Testis (tissue), 2 donors: ENCODE measurements around the gene LYPD6B.

Source experiments
- POLR2A ChIP-seq: fragments of 450-650 bp; IDR thresholded peaks from one replicate; pipeline ENCODE4 v1.6.1; 2017; ENCODE audit warnings: antibody characterized with exemption, mild to moderate bottlenecking, moderate library complexity
- TF ChIP-seq, protein P1 (sequence below), 3 experiments: fragments of 450-650 bp in 2 of 3; fragments of 200-600 bp in 1 of 3; sonication (generic) in 1 of 3; IDR thresholded peaks; one replicate each; pipeline ENCODE4 v1.5.1; 2016 to 2019; ENCODE audit warnings: antibody characterized with exemption in 3 of 3, mild to moderate bottlenecking in 2 of 3, moderate library complexity in 1 of 3

- TF ChIP-seq, protein P1, sequence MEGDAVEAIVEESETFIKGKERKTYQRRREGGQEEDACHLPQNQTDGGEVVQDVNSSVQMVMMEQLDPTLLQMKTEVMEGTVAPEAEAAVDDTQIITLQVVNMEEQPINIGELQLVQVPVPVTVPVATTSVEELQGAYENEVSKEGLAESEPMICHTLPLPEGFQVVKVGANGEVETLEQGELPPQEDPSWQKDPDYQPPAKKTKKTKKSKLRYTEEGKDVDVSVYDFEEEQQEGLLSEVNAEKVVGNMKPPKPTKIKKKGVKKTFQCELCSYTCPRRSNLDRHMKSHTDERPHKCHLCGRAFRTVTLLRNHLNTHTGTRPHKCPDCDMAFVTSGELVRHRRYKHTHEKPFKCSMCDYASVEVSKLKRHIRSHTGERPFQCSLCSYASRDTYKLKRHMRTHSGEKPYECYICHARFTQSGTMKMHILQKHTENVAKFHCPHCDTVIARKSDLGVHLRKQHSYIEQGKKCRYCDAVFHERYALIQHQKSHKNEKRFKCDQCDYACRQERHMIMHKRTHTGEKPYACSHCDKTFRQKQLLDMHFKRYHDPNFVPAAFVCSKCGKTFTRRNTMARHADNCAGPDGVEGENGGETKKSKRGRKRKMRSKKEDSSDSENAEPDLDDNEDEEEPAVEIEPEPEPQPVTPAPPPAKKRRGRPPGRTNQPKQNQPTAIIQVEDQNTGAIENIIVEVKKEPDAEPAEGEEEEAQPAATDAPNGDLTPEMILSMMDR (IDR thresholded peaks at IDR 0.05), result no peak
- TF ChIP-seq POLR2A, result no peak
These were observed 166.2 kb downstream of the LYPD6B start for GRCh38 chr2:149204686-149205085.
